Measurements from ENCODE around the gene EXOC6B.

The EXOC6B gene

DNA sequence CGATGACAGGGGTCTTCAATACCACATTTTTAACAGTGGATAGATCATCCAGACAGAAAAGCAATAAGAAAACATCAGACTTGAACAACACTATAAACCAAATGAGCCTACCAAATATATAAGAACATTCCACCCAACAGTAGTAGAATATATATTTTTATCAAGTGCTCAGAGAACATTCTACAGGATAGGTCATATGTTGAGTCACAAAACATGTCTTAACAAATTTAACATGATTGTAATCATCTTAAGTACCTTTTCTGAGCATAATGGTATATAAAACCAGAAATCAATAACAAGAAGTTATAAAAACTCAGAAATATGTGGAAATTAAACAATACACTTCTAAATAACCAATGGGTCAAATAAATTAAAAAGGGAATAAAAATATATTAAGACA lies 484.2 kb downstream of the EXOC6B start:
- no peak for DNase-seq

DNA sequence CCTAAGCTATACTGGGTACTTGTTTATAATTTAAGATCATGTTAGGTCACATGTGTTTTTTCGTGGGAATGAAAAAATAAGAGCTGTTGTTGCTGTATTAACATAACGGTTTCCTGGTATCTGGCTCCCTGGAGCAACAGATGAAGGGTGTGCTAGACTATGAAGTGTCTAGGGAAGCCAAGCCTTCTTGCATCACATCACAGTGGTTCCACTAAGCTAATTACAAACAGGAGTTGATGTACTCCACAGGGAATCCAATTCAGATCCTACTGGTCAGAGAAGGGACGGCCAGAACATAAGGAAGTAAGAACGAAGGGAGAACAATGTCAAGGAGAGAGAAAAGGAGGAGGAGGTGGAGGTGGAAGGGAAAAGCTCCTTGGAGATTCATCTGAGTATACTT lies 485.2 kb downstream of the EXOC6B start:
- no peak for DNase-seq

DNA sequence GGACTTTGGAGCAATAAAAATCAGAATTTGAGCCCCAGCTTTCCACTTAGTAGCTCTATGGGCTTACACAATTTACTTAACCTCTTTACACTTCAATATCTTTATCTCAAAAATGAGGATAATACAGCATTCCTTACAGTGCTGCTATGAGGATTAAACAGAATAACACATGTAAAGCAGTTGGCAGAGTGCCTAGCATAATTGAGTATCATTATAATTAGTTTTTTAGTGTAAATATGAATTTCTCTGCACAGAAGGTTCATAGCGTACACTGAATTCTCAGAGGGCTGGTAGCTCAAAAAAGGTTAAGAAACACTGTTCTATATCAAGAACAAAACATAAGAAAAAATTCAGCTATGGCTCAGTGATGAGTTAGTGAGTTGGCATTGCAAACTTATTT lies 487.8 kb downstream of the EXOC6B start:
- no peak for DNase-seq

DNA sequence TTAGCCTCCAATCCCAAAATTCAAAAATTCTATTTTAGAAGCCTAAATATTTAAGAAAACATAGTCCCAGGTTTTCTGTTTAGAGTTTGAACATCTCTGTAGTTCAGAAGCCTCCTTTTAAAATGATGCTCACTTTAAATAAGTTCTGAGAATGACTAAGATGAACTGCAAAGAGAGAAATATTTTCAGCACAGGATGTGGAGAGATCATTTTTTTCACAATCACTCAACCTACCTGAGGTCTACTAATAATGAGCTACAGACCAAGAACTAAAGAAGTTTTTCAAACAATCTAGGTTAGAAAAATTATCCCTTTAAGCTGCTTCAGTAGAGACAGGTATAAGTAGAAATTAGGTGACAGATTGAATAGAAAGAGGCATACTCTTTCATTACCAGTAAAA lies 493.1 kb downstream of the EXOC6B start:
- no peak for DNase-seq

DNA sequence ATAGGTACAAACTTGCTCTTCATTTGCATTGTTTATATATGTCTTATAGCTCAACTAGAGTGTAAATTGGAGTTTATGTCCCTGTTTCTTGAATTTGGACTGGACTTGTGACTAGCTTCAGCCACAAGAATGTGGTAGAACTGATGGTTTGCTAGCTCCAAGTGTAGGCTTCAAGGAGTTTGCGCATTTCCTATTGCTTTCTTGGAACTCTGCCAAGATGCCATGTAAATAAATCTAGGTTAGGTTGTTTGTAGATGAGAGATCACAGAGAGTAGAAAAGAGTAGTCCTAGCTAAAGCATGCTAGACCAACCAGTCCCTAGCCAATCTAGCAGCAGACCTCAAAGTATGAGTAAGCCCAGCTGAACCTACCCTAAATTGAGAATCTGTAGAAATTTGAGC lies 495.2 kb downstream of the EXOC6B start:
- DNase-seq: no peak

DNA sequence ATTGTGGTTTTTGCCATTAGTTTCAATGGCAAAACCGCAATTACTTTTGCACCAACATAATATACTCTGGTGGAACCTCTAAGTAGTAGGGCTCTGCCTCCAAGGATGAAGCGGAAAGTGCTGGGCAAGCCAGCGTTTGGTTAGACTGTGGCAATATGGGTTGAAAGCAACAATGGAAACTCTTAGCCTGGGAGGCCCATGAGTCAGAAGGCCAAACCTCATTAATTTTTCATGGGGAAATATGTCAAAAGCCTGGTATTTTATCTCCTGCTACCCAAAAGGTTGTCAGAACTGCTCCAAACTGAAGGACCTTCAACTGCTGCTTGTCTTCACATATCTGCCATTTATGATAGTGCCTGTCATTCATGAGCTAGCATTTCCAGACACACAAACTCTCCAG lies 499.1 kb downstream of the EXOC6B start:
- DNase-seq: no peak

DNA sequence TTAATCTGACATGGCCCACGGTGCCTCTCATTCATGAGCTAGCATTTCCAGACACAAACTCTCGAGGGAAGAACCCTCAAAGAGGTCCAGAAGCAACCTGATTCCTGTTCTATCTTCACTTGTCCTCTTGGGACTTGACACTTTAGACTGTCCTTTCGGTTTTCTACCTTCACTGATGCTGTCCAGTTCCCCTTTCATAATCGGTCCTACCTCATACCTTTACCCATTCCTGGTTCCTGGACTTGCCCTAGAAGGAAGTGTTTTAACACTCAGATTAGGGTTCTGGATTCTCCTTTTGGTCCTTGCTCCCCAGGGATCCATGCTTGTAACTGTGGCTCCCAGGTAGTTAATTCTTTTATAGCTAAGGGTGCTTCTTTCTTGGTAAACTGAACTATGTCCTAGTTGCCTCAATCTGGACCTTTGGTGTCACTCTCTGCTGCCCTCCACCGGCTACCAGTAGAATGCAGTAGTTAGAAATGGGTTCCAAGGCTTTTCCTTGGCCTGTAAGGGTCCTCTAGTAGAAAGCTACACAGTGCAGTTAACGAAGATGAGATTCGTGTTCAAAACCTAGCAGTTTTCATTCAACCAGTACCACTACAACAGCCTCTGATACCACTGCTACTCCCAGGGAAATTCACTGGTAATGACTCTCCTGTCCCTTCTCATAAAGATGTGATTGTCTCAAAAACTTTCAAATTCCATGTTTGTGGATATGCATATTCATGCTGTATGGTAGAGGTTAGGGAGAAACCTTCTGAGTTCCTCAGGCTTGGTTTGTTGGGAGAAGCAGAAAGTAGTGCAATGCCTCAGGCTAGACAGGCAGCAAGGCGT lies 500.0 kb downstream of the EXOC6B start:
- DNase-seq: no peak

DNA sequence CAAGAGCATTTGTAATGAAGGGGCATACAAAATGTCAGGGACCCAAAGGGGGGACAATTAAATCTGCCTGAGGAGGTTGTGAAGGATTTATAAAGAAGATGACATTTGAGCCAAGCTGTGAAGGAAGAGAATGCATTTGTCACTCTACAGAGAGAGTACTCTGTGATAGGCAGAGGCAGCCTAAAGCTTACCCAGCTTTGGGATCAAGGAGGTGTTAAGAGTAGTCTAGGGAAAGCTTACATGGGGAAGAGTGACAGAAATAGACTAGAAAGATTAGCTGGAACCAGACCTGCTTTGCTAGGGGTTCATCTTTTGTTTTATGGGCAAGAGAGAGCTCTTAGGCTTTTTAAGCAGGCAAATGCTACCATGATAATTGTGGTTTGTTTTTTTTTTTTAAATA lies 509.1 kb downstream of the EXOC6B start:
- no peak for DNase-seq

DNA sequence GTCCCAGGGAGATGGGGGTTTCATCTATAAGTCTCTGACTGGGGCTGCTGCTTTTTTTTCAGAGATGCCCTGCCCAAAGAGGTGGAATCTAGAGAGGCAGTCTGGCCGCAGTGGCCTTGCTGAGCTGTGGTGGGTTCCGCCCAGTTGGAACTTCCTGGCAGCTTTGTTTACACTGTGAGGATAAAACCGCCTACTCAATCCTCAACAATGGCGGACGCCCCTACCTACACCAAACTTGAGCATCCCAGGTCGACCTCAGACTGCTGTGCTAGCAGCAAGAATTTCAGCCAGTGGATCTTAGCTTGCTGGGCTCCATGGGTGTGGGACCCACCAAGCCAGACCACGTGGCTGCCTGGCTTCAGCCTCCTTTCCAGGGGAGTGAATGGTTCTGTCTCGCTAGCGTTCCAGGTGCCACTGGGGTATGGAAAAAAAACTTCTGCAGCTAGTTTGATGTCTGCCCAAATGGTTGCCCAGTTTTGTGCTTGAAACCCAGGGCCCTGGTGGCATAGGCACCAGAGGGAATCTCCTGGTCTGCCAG lies 525.6 kb downstream of the EXOC6B start:
- DNase-seq: no peak

DNA sequence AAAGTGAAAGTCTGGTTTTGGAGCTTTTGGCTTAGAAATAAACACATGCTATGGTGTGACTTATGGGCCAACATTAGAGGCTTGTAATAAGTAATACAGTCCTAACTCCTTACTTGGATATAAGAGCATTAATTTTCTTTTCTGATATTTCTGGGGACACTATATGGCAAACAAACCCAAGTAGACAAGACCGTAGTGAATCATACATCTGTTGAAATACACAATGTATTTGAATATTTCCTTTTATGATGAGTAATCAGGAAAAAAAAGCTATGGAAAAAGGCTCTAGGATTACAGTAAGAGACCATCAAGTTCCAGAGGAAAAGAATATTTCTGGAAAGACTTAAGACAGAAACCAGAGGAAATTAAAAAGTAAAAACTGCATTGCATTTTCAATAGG lies 532.2 kb downstream of the EXOC6B start:
- no peak for DNase-seq

DNA sequence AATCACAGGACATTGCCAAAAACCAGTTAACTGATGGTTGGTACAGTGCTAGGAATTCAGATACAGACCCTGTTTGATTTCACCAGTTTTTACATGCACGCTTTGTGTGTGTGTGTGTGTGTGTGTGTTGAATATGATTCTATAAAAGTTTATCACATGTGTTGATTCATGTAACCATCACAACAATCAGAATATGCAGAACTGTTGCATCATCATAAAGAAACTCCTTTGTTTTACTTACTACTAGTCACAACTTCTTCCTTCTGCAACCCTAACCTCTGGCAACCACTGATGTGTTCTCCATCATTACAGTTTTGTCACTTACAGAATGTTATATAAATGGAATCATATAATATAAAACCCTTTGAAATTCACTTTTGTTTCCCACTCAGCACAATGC lies 533.4 kb downstream of the EXOC6B start:
- no peak for DNase-seq

DNA sequence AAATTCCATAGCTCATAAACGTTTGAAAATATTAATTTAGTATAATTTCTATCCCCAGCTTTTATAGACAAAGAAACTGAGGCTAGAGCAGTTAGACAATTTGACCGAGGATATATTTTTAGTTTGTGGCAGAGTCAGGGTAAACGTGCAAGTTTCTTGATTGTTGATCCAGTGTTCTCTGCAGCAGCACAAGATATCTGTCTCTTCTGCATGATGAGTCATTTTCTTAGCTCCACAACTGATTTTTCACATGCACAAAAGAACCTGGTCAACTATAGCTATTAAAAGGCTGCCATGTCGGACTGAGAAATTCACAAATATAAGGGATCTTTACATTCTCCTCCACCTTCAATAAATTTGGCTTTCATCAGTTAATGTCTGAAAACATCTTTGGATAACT lies 534.8 kb downstream of the EXOC6B start:
- no peak for DNase-seq

DNA sequence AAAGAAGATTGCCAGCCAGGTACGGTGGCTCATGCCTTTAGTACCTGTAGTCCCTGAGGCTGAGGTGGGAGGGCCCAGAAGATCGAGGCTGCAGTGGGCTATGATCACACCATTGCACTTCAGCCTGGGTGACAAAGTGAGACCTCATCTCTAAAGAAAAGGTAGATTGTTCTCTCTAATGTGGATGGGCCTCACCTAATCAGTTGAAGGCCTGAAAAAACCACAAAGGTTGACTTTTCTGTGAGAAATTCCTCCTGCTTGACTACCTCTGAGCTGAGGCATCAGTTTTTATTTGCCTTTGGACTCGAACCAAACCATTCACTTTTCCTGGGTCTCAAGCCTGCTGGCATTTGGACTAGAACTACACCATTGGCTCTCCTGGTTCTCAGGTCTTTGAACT lies 536.1 kb downstream of the EXOC6B start:
- DNase-seq: no peak

DNA sequence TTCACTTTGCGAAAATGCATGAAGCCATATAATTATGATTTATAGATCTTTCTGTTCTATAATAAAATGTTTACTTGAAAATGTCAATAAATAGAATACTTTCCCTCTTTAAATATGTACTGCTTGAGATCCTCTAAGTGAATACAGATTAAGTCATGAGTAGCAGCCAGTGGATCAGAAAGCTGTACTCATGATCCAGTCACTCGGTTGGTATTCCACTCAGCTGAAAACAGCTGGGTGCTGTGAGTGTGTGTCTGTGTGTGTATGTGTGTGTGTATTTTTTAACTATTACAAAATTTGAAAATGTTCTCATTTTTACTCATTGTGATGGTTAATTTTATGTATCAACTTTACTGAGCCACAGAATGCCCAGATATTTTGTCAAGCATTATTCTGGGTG lies 536.5 kb downstream of the EXOC6B start:
- DNase-seq: no peak

DNA sequence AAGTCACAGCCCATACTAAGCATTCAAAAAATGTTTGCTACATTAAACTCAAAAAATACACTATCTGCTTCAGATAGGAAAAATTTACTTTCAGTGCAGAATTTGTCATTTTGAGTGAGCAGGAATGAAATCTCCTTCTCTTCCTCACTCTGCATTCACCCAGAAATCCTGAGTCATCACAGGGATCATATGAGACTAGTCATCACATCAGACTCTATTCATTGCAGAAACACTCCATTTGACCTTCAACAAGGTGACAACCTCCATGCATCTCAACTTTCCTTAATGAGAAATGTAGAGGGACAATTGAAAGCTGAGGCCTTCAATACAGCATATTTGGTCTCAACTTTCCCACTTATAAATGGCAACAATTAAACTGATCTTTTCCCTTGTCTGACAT lies 547.8 kb downstream of the EXOC6B start:
- DNase-seq: no peak

DNA sequence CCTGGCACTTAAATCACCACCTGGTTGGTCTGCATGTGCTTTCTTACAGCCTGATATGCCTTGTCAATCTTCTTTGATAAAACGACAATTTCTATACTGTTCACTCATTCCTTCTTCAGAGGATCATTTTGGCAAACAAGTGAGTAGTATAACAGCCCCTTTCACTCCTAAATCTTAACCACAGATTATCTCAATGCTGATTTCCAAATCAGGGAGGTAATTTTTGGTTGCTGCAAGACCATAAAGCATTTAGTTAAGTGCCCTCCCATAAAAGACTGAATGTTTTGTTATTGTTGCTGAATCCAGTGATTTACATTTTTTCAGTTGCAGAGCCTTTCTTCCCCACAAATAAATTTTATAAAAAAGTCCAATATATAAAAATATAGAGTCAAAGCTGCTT lies 549.0 kb downstream of the EXOC6B start:
- DNase-seq: no peak

DNA sequence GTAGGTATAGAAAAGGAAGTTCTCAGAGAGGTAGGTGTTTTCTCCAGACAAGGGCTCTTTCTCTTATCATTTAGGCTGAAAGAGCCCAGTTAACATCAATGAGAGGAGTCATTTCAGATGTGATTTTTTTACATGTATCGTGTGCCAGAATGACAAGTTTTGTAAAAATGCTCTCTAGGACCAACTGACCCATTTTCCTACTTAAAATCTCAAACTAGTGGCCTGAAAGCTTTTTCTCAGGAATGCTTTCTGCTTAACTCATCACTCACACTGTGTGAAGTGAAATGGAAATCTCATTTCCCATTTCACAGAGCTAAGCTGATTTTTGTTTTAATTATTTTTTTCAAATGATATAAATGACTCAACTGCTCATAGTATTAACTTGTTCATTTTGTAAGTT lies 549.5 kb downstream of the EXOC6B start:
- DNase-seq: no peak

DNA sequence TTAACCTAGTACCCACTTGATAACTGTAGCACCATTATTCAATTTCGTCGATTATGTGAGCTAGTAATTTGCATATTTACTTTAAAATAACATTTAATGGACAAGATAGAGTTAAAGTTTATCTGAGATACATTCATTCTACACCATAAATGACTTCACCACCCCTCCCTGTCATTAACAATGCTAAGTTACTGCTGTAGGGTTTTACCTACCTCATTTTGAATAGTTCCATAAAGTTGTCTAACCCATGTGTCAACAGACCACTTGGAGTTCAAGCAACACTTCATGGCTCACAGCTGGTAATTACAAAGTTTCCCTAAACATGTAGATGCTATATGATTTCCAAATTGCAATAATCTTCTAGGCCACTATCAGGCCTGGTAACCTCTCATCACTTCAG lies 550.7 kb downstream of the EXOC6B start:
- no peak for DNase-seq

DNA sequence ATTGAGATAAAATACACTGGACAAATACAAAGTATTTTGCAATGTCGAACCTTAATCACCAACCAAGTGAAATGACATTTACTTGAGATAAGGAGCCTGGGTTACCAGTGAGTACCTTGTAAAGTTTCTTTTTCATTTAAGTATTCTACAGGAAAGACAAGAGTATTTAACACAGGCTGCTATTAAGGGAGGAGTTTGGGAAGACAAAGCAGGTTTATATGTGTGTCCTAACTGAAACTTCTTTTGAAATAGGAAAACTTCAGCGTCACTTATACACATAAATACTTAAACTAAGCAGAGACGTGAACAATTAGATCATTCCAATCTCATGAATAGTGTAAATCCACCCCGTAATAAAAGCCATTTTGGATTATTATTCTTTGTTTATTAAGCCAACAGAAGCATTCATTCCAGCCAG lies 551.4 kb downstream of the EXOC6B start:
- DNase-seq: no peak

DNA sequence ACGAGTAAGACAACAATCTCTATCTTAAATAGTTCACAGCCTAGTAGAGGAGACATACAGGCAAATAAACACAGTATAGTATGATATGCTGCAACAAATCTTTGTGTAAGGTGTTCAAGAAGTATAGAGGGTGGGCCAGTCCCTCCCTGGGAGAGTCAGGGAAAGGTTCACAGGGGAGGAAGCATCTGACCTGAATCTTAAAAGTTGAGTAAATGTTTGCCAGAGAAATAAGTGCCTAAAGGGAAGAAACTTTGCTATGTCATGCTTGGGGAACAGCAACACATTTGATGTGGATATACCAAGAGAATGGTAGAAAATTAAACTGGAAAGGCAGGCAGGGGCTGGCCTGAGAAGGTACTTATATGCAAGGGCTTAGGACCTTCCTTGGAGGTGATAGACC lies 552.4 kb downstream of the EXOC6B start:
- no peak for DNase-seq

DNA sequence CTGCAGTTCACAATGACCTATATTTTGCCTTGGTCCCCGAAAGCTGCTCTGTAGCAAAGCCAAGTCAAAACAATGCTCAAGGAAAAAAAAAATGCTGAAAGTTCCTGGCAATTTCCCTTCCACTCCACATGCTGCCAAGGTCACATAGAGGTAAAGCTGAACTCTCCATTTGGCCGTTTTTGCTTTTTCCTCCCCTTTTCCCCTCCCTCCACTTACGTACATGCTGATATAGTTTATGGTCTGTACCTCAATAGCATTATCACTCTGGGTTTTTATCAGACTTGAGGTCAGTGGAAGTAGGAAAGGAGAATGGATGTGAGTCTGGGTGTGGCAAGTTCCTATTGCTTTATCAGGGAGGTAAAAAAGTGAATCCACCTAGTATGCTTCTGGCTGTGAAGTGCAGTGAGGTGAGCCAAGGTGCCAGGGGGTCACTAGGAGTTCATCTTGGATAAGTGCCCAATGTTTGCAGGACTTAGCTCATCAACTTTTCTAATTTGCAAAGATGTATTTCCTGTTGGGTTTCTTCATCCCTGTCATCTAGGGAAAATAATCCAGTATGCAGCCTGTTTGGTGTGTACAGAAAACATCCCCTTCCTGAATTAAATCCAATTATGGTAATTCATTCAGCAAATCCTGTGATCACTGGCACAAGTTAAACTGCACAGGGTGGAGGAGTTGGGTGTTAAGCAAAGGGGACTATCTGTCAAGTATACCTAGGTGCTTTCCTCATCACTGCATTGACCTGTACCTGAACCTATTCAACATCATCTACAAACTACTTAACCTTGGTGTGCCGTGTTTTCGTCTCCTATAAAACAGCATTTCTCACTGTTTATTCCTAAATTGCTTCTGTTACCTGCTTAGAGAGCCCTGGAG lies 553.8 kb downstream of the EXOC6B start:
- no peak for DNase-seq

DNA sequence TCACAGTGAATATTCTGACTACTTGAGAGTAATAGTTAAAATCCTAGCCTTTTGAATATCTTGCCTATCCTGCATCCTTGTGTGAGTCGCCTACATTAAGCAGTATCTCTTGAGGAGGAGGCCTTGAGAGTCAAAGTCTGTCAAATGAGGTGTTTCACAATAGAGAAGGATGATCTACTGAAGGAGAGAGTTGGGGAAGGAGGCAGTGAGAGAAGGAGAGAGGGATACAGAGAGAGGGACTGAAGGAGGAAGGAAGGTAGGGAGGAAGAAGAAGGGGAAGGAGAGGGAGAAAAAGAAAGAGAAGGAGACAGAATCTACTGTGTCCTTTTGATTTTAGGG lies 554.6 kb downstream of the EXOC6B start:
- no peak for DNase-seq

DNA sequence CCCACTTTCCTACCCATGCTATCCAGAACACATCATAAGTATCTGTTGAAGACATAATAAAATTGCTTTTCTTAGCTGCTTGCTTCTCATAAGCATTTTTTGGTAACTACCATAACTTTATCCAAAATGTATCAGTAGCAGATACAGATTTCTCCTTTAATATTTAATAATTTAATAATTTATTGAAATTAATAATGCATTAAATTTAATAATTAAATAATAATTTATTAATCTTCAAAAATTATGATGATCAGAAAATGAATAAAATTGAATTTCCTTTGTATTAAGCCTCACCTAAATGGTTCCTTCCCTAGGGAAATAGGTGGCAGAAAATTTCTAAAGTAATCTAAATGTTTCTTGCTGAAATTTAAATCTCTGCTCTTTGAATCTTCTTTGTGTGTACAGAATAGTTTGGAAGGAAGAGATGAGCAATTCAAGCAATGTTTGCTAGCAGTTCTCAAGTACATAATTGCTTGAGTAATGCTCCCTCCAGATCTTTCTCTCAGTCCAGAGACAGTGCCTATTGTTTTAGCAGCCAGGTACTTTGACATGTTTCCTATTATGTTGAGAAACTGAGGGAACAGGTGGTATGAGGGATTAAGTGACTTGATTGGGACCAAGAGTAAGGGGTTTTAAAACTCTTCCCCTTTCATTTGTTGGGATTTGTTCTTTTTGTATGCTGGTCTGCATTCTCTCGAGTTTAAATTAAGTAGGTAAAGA lies 555.1 kb downstream of the EXOC6B start:
- no peak for DNase-seq

DNA sequence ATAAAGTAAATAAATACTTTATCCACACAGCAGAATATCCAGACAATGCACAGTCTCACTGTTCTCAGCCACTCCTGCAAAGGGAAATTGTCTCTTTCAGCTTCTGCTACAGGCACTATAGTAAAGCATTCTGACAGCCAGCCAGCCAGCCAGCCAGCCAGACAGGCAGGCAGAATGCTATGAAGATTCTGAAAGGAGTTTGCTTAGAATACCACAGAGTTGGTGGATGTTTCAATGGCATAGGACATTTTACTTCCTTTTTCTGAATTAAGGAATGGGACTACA lies 562.1 kb downstream of the EXOC6B start:
- no peak for DNase-seq
